WI38 (cell line): ENCODE measurements around the gene ASB4.

Source experiments
- H3K4me3 ChIP-seq: 2 replicates; pipeline ENCODE4 v1.5.1; 2011; ENCODE audit warnings: low read depth, mild to moderate bottlenecking, control low read depth, low read length
- TF ChIP-seq, protein P1 (sequence below): IDR thresholded peaks from 2 replicates; pipeline ENCODE4 v1.5.1; 2012; ENCODE audit warnings: low read depth, mild to moderate bottlenecking, control low read depth, low read length

The ASB4 gene

DNA sequence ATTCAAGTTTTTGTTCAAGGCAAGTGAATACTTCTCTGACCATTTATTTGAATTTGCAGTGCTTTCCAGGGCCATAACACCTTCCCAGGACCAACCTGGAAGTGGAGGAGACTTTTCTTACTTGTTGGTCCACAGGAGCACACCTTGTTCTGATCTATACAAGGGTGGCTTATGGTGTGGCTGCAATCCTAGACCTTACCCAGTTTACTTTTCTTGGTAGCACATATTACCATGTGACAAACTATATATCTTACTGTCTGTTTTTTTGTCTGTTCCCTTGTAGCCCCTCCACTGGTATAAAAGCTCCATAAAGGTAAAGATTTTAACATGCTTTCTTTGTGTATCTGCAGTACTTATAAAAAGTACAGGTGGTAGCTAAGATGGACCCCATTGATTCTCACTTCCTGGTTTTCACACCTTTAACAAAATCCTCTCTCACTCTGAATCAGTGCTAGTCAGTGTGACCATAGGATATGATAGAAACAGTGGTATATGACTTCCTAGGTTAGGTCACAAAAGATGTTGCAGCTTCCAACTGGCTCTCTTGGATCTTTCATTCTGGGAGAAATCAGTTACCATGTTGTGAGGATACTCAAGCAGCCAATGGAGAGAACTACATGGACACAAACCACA, 5.6 kb upstream of the ASB4 start:
- no peak overlapping the region for H3K4me3 ChIP-seq
- TF ChIP-seq, protein P1, sequence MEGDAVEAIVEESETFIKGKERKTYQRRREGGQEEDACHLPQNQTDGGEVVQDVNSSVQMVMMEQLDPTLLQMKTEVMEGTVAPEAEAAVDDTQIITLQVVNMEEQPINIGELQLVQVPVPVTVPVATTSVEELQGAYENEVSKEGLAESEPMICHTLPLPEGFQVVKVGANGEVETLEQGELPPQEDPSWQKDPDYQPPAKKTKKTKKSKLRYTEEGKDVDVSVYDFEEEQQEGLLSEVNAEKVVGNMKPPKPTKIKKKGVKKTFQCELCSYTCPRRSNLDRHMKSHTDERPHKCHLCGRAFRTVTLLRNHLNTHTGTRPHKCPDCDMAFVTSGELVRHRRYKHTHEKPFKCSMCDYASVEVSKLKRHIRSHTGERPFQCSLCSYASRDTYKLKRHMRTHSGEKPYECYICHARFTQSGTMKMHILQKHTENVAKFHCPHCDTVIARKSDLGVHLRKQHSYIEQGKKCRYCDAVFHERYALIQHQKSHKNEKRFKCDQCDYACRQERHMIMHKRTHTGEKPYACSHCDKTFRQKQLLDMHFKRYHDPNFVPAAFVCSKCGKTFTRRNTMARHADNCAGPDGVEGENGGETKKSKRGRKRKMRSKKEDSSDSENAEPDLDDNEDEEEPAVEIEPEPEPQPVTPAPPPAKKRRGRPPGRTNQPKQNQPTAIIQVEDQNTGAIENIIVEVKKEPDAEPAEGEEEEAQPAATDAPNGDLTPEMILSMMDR = no peak

DNA sequence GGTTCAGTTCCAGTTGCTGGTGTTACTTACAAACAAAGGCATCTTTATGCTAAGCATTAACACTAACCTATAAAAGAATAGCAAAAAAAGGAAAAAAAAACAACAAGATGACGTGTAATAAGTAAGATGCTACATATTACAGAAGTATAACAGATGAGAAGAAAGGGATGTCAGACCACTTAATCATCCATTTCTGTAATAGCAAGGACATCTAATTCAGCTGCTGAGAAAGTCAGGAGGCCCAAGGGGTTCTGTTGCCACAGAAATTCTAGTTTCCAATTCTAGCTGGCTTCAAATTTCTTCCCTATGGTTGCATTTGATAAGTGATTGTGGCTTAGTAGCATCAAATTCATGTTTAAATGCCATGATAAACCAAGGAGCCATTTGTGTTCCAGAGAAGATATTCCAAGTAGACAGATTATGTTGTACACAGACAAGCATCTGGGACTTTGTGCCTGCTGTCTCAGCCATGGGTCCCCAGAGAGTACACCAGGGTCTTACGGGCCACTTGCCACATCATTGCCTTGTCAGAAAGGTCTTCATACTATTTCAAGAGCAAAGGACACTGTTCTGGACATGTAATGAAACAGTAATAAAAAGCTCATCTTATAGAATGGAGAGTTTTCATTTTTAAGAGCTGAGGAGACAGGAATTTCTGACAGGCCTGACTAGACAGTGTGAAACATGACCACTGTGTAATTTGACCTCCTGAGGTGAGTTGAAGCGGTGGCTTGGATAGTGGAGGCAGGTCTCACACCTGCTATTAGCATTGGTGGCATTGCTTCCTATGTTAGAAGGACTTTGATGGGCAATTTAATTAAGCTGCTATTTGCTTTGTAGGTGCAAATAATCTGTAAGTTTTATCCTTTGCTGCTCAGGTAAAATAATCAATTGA, 4.2 kb upstream of the ASB4 start:
- H3K4me3 ChIP-seq = no peak overlapping the region
- TF ChIP-seq, protein P1 = no peak

DNA sequence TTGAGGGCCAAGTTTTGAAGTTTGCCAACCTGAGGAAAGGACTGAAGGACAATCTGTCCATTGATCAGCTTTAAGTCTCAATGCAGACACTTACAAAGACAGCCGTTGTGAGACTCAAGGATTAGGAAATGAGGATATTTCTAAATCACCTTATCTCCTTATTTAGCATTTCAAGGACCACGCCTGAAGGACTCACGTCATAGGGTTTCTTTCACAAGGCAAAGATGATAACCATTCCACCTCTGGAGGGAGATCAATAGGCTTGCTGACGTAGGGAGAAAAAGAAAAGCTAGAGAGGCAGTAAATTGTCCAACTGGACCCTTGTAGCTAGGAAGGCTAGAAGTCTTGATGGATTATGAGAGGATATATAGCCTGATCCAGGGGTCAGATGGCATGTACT, 3.3 kb upstream of the ASB4 start:
- TF ChIP-seq, protein P1 = no peak
- no peak overlapping the region for H3K4me3 ChIP-seq

DNA sequence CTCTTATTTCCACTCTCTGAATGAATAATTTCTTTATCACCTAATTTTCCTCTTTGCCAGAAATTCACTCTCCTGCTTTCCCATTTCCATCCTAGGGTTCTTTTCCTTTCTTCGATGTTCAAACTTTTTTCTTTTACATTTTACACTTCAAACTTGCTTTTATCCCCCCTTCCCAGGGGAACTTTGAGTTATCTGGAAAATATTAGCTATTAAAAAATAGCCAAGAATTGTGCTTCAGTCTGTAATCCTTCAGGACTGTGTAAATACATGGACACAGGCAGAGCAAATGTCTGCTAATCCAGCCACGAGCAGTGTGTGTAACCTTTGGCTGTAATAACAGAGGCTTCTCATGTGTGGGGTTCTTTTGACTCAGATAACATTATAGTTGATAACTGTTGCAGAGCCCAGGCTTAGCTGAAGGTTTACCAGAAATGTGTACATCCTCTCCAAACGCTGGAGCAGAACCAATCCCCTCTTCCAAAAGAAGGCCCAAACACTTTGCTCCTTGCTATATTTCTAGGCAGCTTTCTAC, 4.6 kb downstream of the ASB4 start:
- no peak overlapping the region for H3K4me3 ChIP-seq
- TF ChIP-seq, protein P1 = no peak

DNA sequence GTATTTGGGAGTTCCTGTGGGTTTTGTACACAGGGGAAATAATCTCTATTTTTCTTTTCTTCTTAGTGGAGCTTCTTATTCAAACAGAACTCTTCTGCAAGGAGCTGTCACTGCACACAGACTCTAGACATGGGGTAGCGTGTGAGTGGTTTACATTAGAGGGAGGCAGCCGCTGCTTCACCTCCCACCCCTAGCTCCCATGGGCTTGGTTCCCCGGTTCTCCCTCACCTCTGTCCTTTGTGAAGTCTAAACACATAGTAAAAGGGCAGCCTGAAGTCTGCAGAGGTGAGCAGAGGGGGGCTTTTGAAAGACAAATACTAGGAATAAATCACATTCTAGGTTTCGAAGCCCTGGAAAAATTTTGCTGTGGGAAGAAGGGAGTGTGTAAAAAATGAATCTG, 5.5 kb downstream of the ASB4 start:
- no peak overlapping the region for H3K4me3 ChIP-seq
- TF ChIP-seq, protein P1 = no peak

DNA sequence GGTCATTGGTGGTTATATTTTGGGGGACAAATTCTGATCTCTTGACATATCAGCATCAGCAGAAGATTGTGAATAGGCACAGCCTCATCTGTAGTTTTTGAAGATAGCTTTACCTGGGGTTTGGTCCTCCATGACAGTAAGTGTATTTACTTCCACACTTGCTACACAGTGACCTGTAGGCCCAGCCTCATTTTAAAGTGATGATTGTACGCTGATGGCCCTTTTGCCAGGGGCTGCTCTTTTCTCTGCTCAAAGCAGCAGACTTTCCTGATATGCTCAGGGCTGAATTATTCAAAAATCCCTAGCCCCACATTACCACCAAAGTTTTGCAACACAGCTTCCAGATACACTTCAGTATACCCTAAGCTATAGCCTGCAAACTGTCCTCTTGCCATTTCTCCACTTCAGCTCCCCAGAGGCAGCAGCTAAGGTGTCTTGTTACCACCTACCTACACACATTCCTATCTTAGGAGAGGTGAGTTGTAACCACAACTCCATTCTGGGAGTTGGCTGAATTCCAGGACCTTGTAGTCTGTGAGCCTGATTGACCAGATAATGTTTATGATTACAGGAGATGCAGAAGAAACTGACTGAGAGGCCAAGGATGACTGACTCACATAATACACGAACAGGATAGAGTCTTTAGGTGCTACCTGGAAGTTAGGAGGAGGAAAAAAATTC, 6.0 kb downstream of the ASB4 start:
- H3K4me3 ChIP-seq = no peak overlapping the region
- TF ChIP-seq, protein P1 = no peak

DNA sequence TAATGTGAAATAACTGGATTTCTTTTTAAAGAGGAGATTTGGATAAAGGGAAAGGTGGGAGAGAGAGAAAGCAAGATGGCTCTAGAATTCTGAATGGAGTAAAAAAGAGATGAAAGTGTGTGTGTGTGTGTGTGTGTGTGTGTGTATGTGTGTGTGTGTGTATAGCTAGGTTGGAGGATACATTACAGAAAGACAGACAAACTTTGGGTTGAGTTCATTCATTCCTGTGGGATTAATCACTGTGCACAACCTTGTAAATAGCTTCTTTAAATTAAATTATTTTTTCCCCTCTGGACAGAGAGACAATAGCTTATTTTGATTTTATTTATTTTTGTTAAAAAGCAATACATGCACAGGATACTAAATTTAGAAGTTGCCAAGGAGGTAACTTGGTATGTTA, 7.5 kb downstream of the ASB4 start:
- no peak overlapping the region for H3K4me3 ChIP-seq
- TF ChIP-seq, protein P1 = no peak
